ENCODE data around the gene PTPN23.

The PTPN23 gene

GRCh38 chr3:47405820-47406761 is 25.3 kb downstream of the PTPN23 start:
- no peak for DNase-seq (ENCODE audit: low read depth)

GRCh38 chr3:47406762-47407149 is 25.9 kb downstream of the PTPN23 start:
- no peak for DNase-seq (ENCODE audit: low read depth)

- no peak for DNase-seq (ENCODE audit: low read depth)
Measured at GRCh38 chr3:47407237-47407636, 26.4 kb downstream of the PTPN23 start.

GRCh38 chr3:47407896-47408838 is 27.3 kb downstream of the PTPN23 start:
- no peak for DNase-seq (ENCODE audit: low read depth)

- DNase-seq (ENCODE audit: low read depth): no peak
Measured at GRCh38 chr3:47408839-47409229, 28.0 kb downstream of the PTPN23 start.

GRCh38 chr3:47409284-47409683 is 28.5 kb downstream of the PTPN23 start:
- DNase-seq (ENCODE audit: low read depth): no peak

GRCh38 chr3:47409688-47410416 is 29.0 kb downstream of the PTPN23 start:
- no peak for DNase-seq (ENCODE audit: low read depth)

GRCh38 chr3:47410417-47410720 is 29.5 kb downstream of the PTPN23 start:
- no peak for DNase-seq (ENCODE audit: low read depth)

GRCh38 chr3:47410801-47411646 is 30.2 kb downstream of the PTPN23 start:
- DNase-seq (ENCODE audit: low read depth): no peak

GRCh38 chr3:47411696-47412452 is 31.1 kb downstream of the PTPN23 start:
- DNase-seq (ENCODE audit: low read depth): no peak

- no peak for DNase-seq (ENCODE audit: low read depth)
Measured at GRCh38 chr3:47412453-47412756, 31.6 kb downstream of the PTPN23 start.

- no peak for DNase-seq (ENCODE audit: low read depth)
Measured at GRCh38 chr3:47412842-47413520, 32.2 kb downstream of the PTPN23 start.

- no peak for DNase-seq (ENCODE audit: low read depth)
Measured at GRCh38 chr3:47413751-47414150, 32.9 kb downstream of the PTPN23 start.

- no peak for DNase-seq (ENCODE audit: low read depth)
Measured at GRCh38 chr3:47414161-47414564, 33.3 kb downstream of the PTPN23 start.

- no peak for DNase-seq (ENCODE audit: low read depth)
Measured at GRCh38 chr3:47414666-47415587, 34.1 kb downstream of the PTPN23 start.

- no peak for DNase-seq (ENCODE audit: low read depth)
Measured at GRCh38 chr3:47416041-47416440, 35.2 kb downstream of the PTPN23 start.

GRCh38 chr3:47418167-47419082 is 37.6 kb downstream of the PTPN23 start:
- no peak for DNase-seq (ENCODE audit: low read depth)
